Ovary (tissue), 9 donors: ENCODE results near the gene MAFG. TPM values are rescaled to one million over a fixed set of nuclear protein-coding genes. Genes with fewer than 3 reads are reported as not detected.

Experiments
- DNase-seq, 5 donors: peaks; one replicate each; pipeline ENCODE4 v3.0.0-alpha.2; 2019 to 2020
- H3K27ac ChIP-seq, 2 donors: fragments of 200-600 bp; one replicate each; pipeline versions ENCODE4 v1.5.1 to v1.8.0; 2019 to 2022
- H3K27me3 ChIP-seq: fragments of 200-600 bp; one replicate; pipeline ENCODE4 v1.8.0; 2022
- H3K36me3 ChIP-seq: fragments of 200-600 bp; sonication (generic); one replicate; pipeline ENCODE4 v1.5.1; 2019
- H3K4me1 ChIP-seq: one replicate; pipeline ENCODE4 v1.8.1; 2013; ENCODE audit warnings: mild to moderate bottlenecking, moderate library complexity; ENCODE audit not compliant: insufficient read depth
- H3K4me3 ChIP-seq: fragments of 200-600 bp; sonication (generic); one replicate; pipeline ENCODE4 v1.5.1; 2017
- H3K9me3 ChIP-seq, 2 donors: fragments of 200-600 bp in 1 of 2; sonication (generic) in 1 of 2; one replicate each; pipeline versions ENCODE4 v1.5.1 to v1.8.1; 2013 to 2019; ENCODE audit warnings: mild to moderate bottlenecking in 1 of 2, moderate library complexity in 1 of 2
- CTCF ChIP-seq, 3 donors: fragments of 450-650 bp in 2 of 3; fragments of 200-600 bp in 1 of 3; IDR thresholded peaks; one replicate each; pipeline versions ENCODE4 v1.5.1 to v1.8.0; 2016 to 2022; ENCODE audit warnings: antibody characterized with exemption in 3 of 3, mild to moderate bottlenecking in 1 of 3
- EP300 ChIP-seq: sonication (generic); formaldehyde crosslinking; IDR thresholded peaks from one replicate; pipeline ENCODE4 v1.6.1; 2017; ENCODE audit warnings: antibody characterized with exemption
- POLR2A ChIP-seq: fragments of 450-650 bp; IDR thresholded peaks from one replicate; pipeline ENCODE4 v1.6.1; 2017; ENCODE audit warnings: antibody characterized with exemption, mild to moderate bottlenecking, moderate library complexity
- WGBS, 3 donors: extraction: QIAGEN DNeasy Blood & Tissue Kit in 1 of 3; methylation state at CpG; one replicate each; pipeline versions ENCODE4 v1.1.5 to v1.1.7; 2013 to 2017; 5-methylcytosine and 5-hydroxymethylcytosine counted together
- intact Hi-C, 4 donors: fragments of 100-400 bp; cut with DNase I; formaldehyde crosslinking; loops; one replicate each; pipeline versions ENCODE4 v1.11.0 to v1.15.1; 2022 to 2023
- polyA plus RNA-seq, 2 donors: library from polyadenylated mRNA; stranded (reverse); fragments of 200-250 nt in 1 of 2; fragments of 350-450 nt in 1 of 2; fragmentation: Illumina TruSeq in 1 of 2; extraction: RNeasy Lipid Tissue Mini Kit (QIAGEN cat#74804) in 1 of 2; gene quantifications; one replicate each; pipeline ENCODE4 v1.2.3, GENCODE V29; 2013 to 2014
- total RNA-seq, 7 donors: library from RNA; depleted of rRNA in 2 of 7; stranded (reverse); fragments of >200 nt in 2 of 7; fragmentation: NEBNext Ultra II Directional in 3 of 7; extraction: Animal tissue kit (Norgen Biotek cat#: 25700) in 3 of 7; gene quantifications; one replicate each; pipeline versions ENCODE4 v1.1.0 to v1.2.4, GENCODE V29; 2016 to 2023
- donor health status: DM: no; HTN: no; CAD: no; lungs with moderate emphysema.
- donor health status: DM: no; HTN: no; CAD: no.
- donor health status: Bipolar disorder and iron deficiency.
- donor health status: DM: yes; HTN: yes; CAD: no.
- donor health status: DM: no; HTN: no; CAD: no.
- donor health status: DM: yes; HTN: yes; CAD: no.

MAFG gene
- total and polyA plus RNA-seq, 9 donors, result 9.5 to 21.1 (median 13.9) TPM

- TF ChIP-seq EP300, result no peak
- TF ChIP-seq POLR2A, result no peak
- TF ChIP-seq CTCF (IDR thresholded peaks at IDR 0.05), result no peak
- H3K27ac ChIP-seq, result no peak overlapping the region
- H3K36me3 ChIP-seq, result no peaks in the 10 kb centered on the region
- 84 to 86% (median 84%) methylated on average over 13 to 14 of the region's 14 CpGs for WGBS, 3 donors
- no peaks in the 10 kb centered on the region for H3K27me3 ChIP-seq
- H3K4me3 ChIP-seq, result no peak overlapping the region
- intact Hi-C loops, result no loop called here
- H3K9me3 ChIP-seq, result no peaks in the 10 kb centered on the region
- H3K4me1 ChIP-seq, result peaks cover 6% of the 10 kb centered on the region
- DNase-seq, result peak in 2 of 5 donors; percentile 17 to 19
Observed at GRCh38 chr17:81933178-81933699, 5.7 kb upstream of the MAFG start.

DNA sequence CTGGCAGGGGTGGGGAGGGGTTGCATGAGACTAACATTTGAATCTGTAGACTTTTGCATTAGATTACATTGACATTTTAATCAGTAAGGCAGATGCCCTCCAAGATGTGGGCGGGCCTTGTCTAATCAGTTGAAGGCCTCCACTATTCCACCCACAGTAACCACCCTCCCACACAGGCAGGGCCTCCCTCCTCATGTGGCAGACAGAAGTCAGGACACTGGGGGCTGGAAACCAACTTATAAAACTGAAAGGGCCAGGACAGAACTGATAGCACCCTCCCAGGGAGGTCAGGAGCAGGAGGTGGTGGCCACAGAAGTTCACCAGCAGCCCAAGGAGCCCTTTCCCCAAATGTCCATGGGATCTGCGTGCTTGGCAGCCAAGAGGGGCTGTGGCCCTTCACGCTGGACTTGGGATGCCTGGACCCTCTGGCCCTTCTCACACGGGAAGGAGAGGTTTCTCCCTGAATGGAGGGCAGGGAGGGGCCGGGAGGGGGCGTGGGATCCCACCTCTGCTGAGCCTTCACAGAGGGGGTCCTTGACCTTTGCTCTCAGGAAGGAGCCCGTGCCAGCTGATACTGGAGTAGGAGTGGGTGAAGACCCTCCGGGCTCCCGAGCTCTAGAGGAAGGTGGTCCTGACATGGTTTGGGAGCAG, 4.9 kb upstream of the MAFG start:
- WGBS, 3 donors, result 58 to 68% (median 62%) methylated on average over 9 of the region's 9 CpGs
- H3K27ac ChIP-seq, result no peak overlapping the region
- no peak overlapping the region for H3K4me3 ChIP-seq
- TF ChIP-seq POLR2A (no peak), CTCF (IDR thresholded peaks at IDR 0.05) (no peak), EP300 (no peak)
- H3K27me3 ChIP-seq, result no peaks in the 10 kb centered on the region
- no peaks in the 10 kb centered on the region for H3K9me3 ChIP-seq
- intact Hi-C loops, result no loop called here
- H3K36me3 ChIP-seq, result no peaks in the 10 kb centered on the region
- DNase-seq, result peak in 2 of 5 donors; percentile 26 to 40
- peaks cover 9% of the 10 kb centered on the region for H3K4me1 ChIP-seq

GRCh38 chr17:81931557-81932332, 4.2 kb upstream of the MAFG start:
- WGBS, 3 donors, result 18 to 23% (median 23%) methylated on average over 15 of the region's 15 CpGs
- intact Hi-C loops, result no loop called here
- TF ChIP-seq EP300 (no peak), CTCF (IDR thresholded peaks at IDR 0.05) (no peak)
- H3K27ac ChIP-seq, result no peak overlapping the region
- H3K9me3 ChIP-seq, result no peaks in the 10 kb centered on the region
- peaks cover 8% of the 10 kb centered on the region for H3K4me1 ChIP-seq
- H3K4me3 ChIP-seq, result no peak overlapping the region
- DNase-seq, result peak in 1 of 5 donors; percentile 18
- H3K36me3 ChIP-seq, result no peaks in the 10 kb centered on the region
- no peaks in the 10 kb centered on the region for H3K27me3 ChIP-seq

- Histone ChIP-seq H3K27ac (no peak overlapping the region), H3K4me1 (peaks cover 8% of the 10 kb centered on the region), H3K9me3 (no peaks in the 10 kb centered on the region), H3K27me3 (no peaks in the 10 kb centered on the region), H3K36me3 (no peaks in the 10 kb centered on the region), H3K4me3 (no peak overlapping the region)
- WGBS, 3 donors, result 39 to 50% (median 48%) methylated on average over 13 of the region's 13 CpGs
- DNase-seq, result peak in 2 of 5 donors; percentile 20 to 35
- intact Hi-C loops, result no loop called here
- no peak for TF ChIP-seq POLR2A
- no peak for TF ChIP-seq CTCF (IDR thresholded peaks at IDR 0.05)
- TF ChIP-seq EP300, result no peak
Observed at GRCh38 chr17:81931189-81931556, 3.6 kb upstream of the MAFG start.
